ENCODE measurements around the gene BRAF. TPM values are rescaled to one million over a fixed set of nuclear protein-coding genes. Genes with fewer than 3 reads are reported as not detected.
"Not testable (repeated sequence)": the region's sequence is repeated elsewhere in the genome, so short reads cannot be mapped to it uniquely, and the experiment has no call there.

BRAF gene
- total and polyA plus RNA-seq, 2 of the 8 experiments (the other 6 are each of a cell fraction or from before 2014, with no cell fraction given) = 11.4 to 32.6 TPM

DNA sequence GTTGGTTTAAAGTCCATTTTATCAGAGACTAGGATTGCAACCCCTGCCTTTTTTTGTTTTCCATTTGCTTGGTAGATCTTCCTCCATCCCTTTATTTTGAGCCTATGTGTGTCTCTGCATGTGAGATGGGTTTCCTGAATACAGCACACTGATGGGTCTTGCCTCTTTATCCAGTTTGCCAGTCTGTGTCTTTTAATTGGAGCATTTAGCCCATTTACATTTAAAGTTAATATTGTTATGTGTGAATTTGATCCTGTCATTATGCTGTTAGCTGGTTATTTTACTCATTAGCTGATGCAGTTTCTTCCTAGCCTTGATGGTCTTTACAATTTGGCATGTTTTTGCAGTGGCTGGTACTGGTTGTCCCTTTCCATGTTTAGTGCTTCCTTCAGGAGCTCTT, 212.3 kb downstream of the BRAF start:
- H4K8ac ChIP-seq (ENCODE audit: extremely low read depth, insufficient read depth, low read length); H3K79me1 ChIP-seq (ENCODE audit: low read depth, low read length); H2BK12ac ChIP-seq (ENCODE audit: low read depth, low read length); DNase-seq (ENCODE audit: low read depth in 1 of 2, low spot score in 2 of 2); H3K27ac ChIP-seq (ENCODE audit: low read depth, low read length); H4K5ac ChIP-seq (ENCODE audit: insufficient read length, low read depth, low read length); H3K4me1 ChIP-seq (replicated peaks in 1 of 4; ENCODE audit: control insufficient read depth in 3 of 4, insufficient read depth in 4 of 4, low read length in 3 of 4); H3K9me3 ChIP-seq (ENCODE audit: insufficient read depth in 2 of 2, low read depth in 1 of 2, low read length in 1 of 2); H3K79me2 ChIP-seq (ENCODE audit: control insufficient read depth in 1 of 2, insufficient read depth in 2 of 2, low read length in 2 of 2); CTCF ChIA-PET (ENCODE audit: partially characterized antibody); H2BK20ac ChIP-seq (ENCODE audit: low read length); H4K20me1 ChIP-seq (replicated peaks in 1 of 2; ENCODE audit: control insufficient read depth in 1 of 2, insufficient read depth in 2 of 2, low read length in 2 of 2); H2AFZ ChIP-seq (ENCODE audit: low read length); H2AK5ac ChIP-seq (ENCODE audit: low read depth, low read length); H3K9ac ChIP-seq (replicated peaks in 1 of 4; ENCODE audit: extremely low read depth in 1 of 4, low read depth in 3 of 4, low read length in 3 of 4); H3K23me2 ChIP-seq (ENCODE audit: low read depth, low read length); POLR2A ChIA-PET (ENCODE audit: partially characterized antibody); H3K18ac ChIP-seq (ENCODE audit: extremely low read depth, low read length); H3K36me3 ChIP-seq (ENCODE audit: control insufficient read depth in 2 of 4, insufficient read depth in 4 of 4, low read length in 3 of 4); H2BK15ac ChIP-seq (ENCODE audit: low read length); H3K56ac ChIP-seq (replicated peaks; ENCODE audit: insufficient read length, low read depth, low read length); H2BK120ac ChIP-seq (replicated peaks; ENCODE audit: low read depth, low read length); H3K27me3 ChIP-seq (replicated peaks in 1 of 4; ENCODE audit: control insufficient read depth in 3 of 4, extremely low read depth in 1 of 4, insufficient read depth in 3 of 4, low read length in 3 of 4); H3K4me2 ChIP-seq (ENCODE audit: insufficient read depth in 1 of 2, low read depth in 2 of 2, low read length in 2 of 2); FAIRE-seq; H2BK5ac ChIP-seq (ENCODE audit: low read depth, low read length); H3K4ac ChIP-seq (replicated peaks; ENCODE audit: insufficient read length, low read depth, low read length); H4K91ac ChIP-seq (replicated peaks; ENCODE audit: insufficient read length, low read length); H3K4me3 ChIP-seq (ENCODE audit: extremely low read depth in 1 of 4, insufficient read depth in 2 of 4, low read depth in 3 of 4, low read length in 4 of 4); H3K14ac ChIP-seq (ENCODE audit: insufficient read length); H3K23ac ChIP-seq (ENCODE audit: insufficient read length): not testable (repeated sequence)

GRCh38 chr7:140708764-140709163, 216.0 kb downstream of the BRAF start:
- H3K23ac ChIP-seq (ENCODE audit: insufficient read length) = not testable (repeated sequence)
- CTCF ChIA-PET (ENCODE audit: partially characterized antibody) = interaction anchor here (0.9 kb wide), 1 partner anchor 28 kb away, joined by 4 read pairs; no protein-coding TSS in a partner anchor
- WGBS, 2 experiments (ENCODE audit: extremely low coverage in 1 of 2, insufficient coverage in 1 of 2, insufficient read length in 1 of 2, insufficient replicate concordance in 2 of 2, low coverage in 1 of 2, low lambda C conversion rate in 2 of 2, missing lambda C conversion rate in 1 of 2) = 90% methylated on average over 4 of the region's 4 CpGs; no CpG with 5 or more reads in 1 of the 2 experiments

More at GRCh38 chr7:140708764-140709163, 216.0 kb downstream of the BRAF start:
- H3K27me3 ChIP-seq (replicated peaks in 1 of 4; ENCODE audit: control insufficient read depth in 3 of 4, extremely low read depth in 1 of 4, insufficient read depth in 3 of 4, low read length in 3 of 4); H2BK120ac ChIP-seq (replicated peaks; ENCODE audit: low read depth, low read length); H3K18ac ChIP-seq (ENCODE audit: extremely low read depth, low read length); H2BK20ac ChIP-seq (ENCODE audit: low read length); H2AFZ ChIP-seq (ENCODE audit: low read length); H3K4ac ChIP-seq (replicated peaks; ENCODE audit: insufficient read length, low read depth, low read length); H3K79me2 ChIP-seq (ENCODE audit: control insufficient read depth in 1 of 2, insufficient read depth in 2 of 2, low read length in 2 of 2); H4K91ac ChIP-seq (replicated peaks; ENCODE audit: insufficient read length, low read length); DNase-seq (ENCODE audit: low read depth in 1 of 2, low spot score in 2 of 2); H3K56ac ChIP-seq (replicated peaks; ENCODE audit: insufficient read length, low read depth, low read length); H3K4me3 ChIP-seq (ENCODE audit: extremely low read depth in 1 of 4, insufficient read depth in 2 of 4, low read depth in 3 of 4, low read length in 4 of 4); H2BK5ac ChIP-seq (ENCODE audit: low read depth, low read length); POLR2A ChIA-PET (ENCODE audit: partially characterized antibody); H3K4me2 ChIP-seq (ENCODE audit: insufficient read depth in 1 of 2, low read depth in 2 of 2, low read length in 2 of 2); H4K8ac ChIP-seq (ENCODE audit: extremely low read depth, insufficient read depth, low read length); H2BK12ac ChIP-seq (ENCODE audit: low read depth, low read length); H3K9ac ChIP-seq (replicated peaks in 1 of 4; ENCODE audit: extremely low read depth in 1 of 4, low read depth in 3 of 4, low read length in 3 of 4); H3K4me1 ChIP-seq (replicated peaks in 1 of 4; ENCODE audit: control insufficient read depth in 3 of 4, insufficient read depth in 4 of 4, low read length in 3 of 4); H3K79me1 ChIP-seq (ENCODE audit: low read depth, low read length); H3K14ac ChIP-seq (ENCODE audit: insufficient read length); H2AK5ac ChIP-seq (ENCODE audit: low read depth, low read length); H3K23me2 ChIP-seq (ENCODE audit: low read depth, low read length); H4K5ac ChIP-seq (ENCODE audit: insufficient read length, low read depth, low read length); H3K27ac ChIP-seq (ENCODE audit: low read depth, low read length); H2BK15ac ChIP-seq (ENCODE audit: low read length); FAIRE-seq; H4K20me1 ChIP-seq (replicated peaks in 1 of 2; ENCODE audit: control insufficient read depth in 1 of 2, insufficient read depth in 2 of 2, low read length in 2 of 2); H3K9me3 ChIP-seq (ENCODE audit: insufficient read depth in 2 of 2, low read depth in 1 of 2, low read length in 1 of 2): not testable (repeated sequence)
- peaks cover 0 to 17% (median 8%) of the 10 kb centered on the region in 4 experiments; a peak in 3 of 8 replicates for H3K36me3 ChIP-seq (ENCODE audit: control insufficient read depth in 2 of 4, insufficient read depth in 4 of 4, low read length in 3 of 4)
